ENCODE data around the gene FBLIM1.

Gene FBLIM1

GRCh38 chr1:15748690-15749398, 9.8 kb upstream of the FBLIM1 start:
- no peak for DNase-seq

- no peak for DNase-seq
These were observed 8.9 kb upstream of the FBLIM1 start for GRCh38 chr1:15749399-15750291.

- no peak for DNase-seq
These were observed 7.7 kb upstream of the FBLIM1 start for GRCh38 chr1:15750924-15751323.

GRCh38 chr1:15751717-15752116, 6.9 kb upstream of the FBLIM1 start:
- DNase-seq: no peak

GRCh38 chr1:15753776-15754175, 4.8 kb upstream of the FBLIM1 start:
- DNase-seq: no peak

- no peak for DNase-seq
These were observed 3.5 kb upstream of the FBLIM1 start for GRCh38 chr1:15755021-15755645.

- no peak for DNase-seq
These were observed 3.0 kb upstream of the FBLIM1 start for GRCh38 chr1:15755646-15756040.

GRCh38 chr1:15756143-15757015, 2.2 kb upstream of the FBLIM1 start:
- DNase-seq: no peak

GRCh38 chr1:15757016-15757543, 1.5 kb upstream of the FBLIM1 start:
- no peak for DNase-seq

- no peak for DNase-seq
These were observed 836 bp upstream of the FBLIM1 start for GRCh38 chr1:15757575-15758342.

- peak in 1 of 2 experiments; percentile 22 for DNase-seq
These were observed 512 bp downstream of the FBLIM1 start for GRCh38 chr1:15758953-15759661.

GRCh38 chr1:15760520-15761211, 2.1 kb downstream of the FBLIM1 start:
- DNase-seq: no peak

GRCh38 chr1:15761366-15762128, 3.0 kb downstream of the FBLIM1 start:
- DNase-seq: no peak

GRCh38 chr1:15762546-15762945, 4.0 kb downstream of the FBLIM1 start:
- no peak for DNase-seq

GRCh38 chr1:15764269-15764764, 5.7 kb downstream of the FBLIM1 start:
- no peak for DNase-seq

GRCh38 chr1:15764890-15765289, 6.3 kb downstream of the FBLIM1 start:
- DNase-seq: no peak

- DNase-seq: no peak
These were observed 7.0 kb downstream of the FBLIM1 start for GRCh38 chr1:15765495-15766194.

- no peak for DNase-seq
These were observed 9.3 kb downstream of the FBLIM1 start for GRCh38 chr1:15767941-15768340.

- no peak for DNase-seq
These were observed 9.8 kb downstream of the FBLIM1 start for GRCh38 chr1:15768388-15768787.
